Gastrocnemius medialis (tissue), 4 donors: ENCODE measurements around the gene BCAR1.

ENCODE experiments used
- POLR2A ChIP-seq, 2 donors: fragments of 450-650 bp; IDR thresholded peaks; one replicate each; pipeline ENCODE4 v1.6.1; 2017; ENCODE audit warnings: antibody characterized with exemption in 2 of 2, mild to moderate bottlenecking in 2 of 2, moderate library complexity in 2 of 2
- TF ChIP-seq, protein P1 (sequence below), 5 experiments: fragments of 450-650 bp in 3 of 5; fragments of 200-600 bp in 2 of 5; sonication (generic) in 2 of 5; IDR thresholded peaks in 4 of 5; conservative IDR thresholded peaks in 1 of 5; 1 replicate in 4 of 5; 2 replicates in 1 of 5; pipeline ENCODE4 v1.5.1; 2016 to 2019; ENCODE audit warnings: antibody characterized with exemption in 5 of 5, mild to moderate bottlenecking in 3 of 5, moderate library complexity in 3 of 5

- TF ChIP-seq, protein P1, sequence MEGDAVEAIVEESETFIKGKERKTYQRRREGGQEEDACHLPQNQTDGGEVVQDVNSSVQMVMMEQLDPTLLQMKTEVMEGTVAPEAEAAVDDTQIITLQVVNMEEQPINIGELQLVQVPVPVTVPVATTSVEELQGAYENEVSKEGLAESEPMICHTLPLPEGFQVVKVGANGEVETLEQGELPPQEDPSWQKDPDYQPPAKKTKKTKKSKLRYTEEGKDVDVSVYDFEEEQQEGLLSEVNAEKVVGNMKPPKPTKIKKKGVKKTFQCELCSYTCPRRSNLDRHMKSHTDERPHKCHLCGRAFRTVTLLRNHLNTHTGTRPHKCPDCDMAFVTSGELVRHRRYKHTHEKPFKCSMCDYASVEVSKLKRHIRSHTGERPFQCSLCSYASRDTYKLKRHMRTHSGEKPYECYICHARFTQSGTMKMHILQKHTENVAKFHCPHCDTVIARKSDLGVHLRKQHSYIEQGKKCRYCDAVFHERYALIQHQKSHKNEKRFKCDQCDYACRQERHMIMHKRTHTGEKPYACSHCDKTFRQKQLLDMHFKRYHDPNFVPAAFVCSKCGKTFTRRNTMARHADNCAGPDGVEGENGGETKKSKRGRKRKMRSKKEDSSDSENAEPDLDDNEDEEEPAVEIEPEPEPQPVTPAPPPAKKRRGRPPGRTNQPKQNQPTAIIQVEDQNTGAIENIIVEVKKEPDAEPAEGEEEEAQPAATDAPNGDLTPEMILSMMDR (IDR thresholded peaks at IDR 0.05 in 4 of 5, conservative IDR thresholded peaks at IDR 0.05 in 1 of 5): no peak
- no peak for TF ChIP-seq POLR2A (IDR thresholded peaks at IDR 0.05)
Measured at GRCh38 chr16:75294773-75295459, 43.5 kb upstream of the BCAR1 start.
